ENCODE data around the gene FOXF1. TPM values are rescaled to one million over a fixed set of nuclear protein-coding genes. Genes with fewer than 3 reads are reported as not detected.

The FOXF1 gene
- total and polyA plus RNA-seq, 2 donors from 2014 or later: 0.57 to 0.67 TPM

GRCh38 chr16:86514481-86515376, 4.4 kb downstream of the FOXF1 start:
- intact Hi-C loops (cut with DNase I): loop anchor here (5.0 to 10.0 kb wide), 2 partner anchors 442 to 700 kb away; no protein-coding TSS in a partner anchor
- peaks cover 0 to under 1% (median 0%) of the 10 kb centered on the region in 3 donors for H3K4me1 ChIP-seq (ENCODE audit: control insufficient read depth in 2 of 3, insufficient read depth in 2 of 3, low read depth in 1 of 3, low read length in 3 of 3)
- H3K9ac ChIP-seq (ENCODE audit: low read length in 3 of 3): no peak overlapping the region
- no peak overlapping the region for H3K27ac ChIP-seq (ENCODE audit: low read depth in 2 of 2, low read length in 2 of 2)
- peaks cover 60% of the 10 kb centered on the region for H3K27me3 ChIP-seq (ENCODE audit: control insufficient read depth, insufficient read depth, low read length)
- H3K9me3 ChIP-seq (ENCODE audit: control insufficient read depth in 2 of 3, insufficient read depth in 1 of 3, low read length in 3 of 3): no peaks in the 10 kb centered on the region
- no peaks in the 10 kb centered on the region for H3K36me3 ChIP-seq (ENCODE audit: control insufficient read depth in 2 of 3, insufficient read depth in 3 of 3, low read length in 3 of 3)
- DNase-seq (peak in 1 of 5 donors; percentile 31), FAIRE-seq (no peak)
- no peak for TF ChIP-seq CTCF (IDR thresholded peaks at IDR 0.05; ENCODE audit: borderline replicate concordance, extremely low read depth, insufficient read depth)
- no peak overlapping the region for H3K4me3 ChIP-seq (ENCODE audit: low read length in 3 of 3)

- Histone ChIP-seq H3K9me3 (ENCODE audit: control insufficient read depth in 2 of 3, insufficient read depth in 1 of 3, low read length in 3 of 3) (no peaks in the 10 kb centered on the region), H3K36me3 (ENCODE audit: control insufficient read depth in 2 of 3, insufficient read depth in 3 of 3, low read length in 3 of 3) (no peaks in the 10 kb centered on the region), H3K9ac (ENCODE audit: low read length in 3 of 3) (no peak overlapping the region), H3K4me1 (ENCODE audit: control insufficient read depth in 2 of 3, insufficient read depth in 2 of 3, low read depth in 1 of 3, low read length in 3 of 3) (peaks cover 0 to 3% (median 0%) of the 10 kb centered on the region in 3 donors), H3K27ac (ENCODE audit: low read depth in 2 of 2, low read length in 2 of 2) (no peak overlapping the region), H3K27me3 (ENCODE audit: control insufficient read depth, insufficient read depth, low read length) (peaks cover 60% of the 10 kb centered on the region), H3K4me3 (ENCODE audit: low read length in 3 of 3) (no peak overlapping the region)
- intact Hi-C loops (cut with DNase I): loop anchor here (5.0 to 10.0 kb wide), 2 partner anchors 443 to 701 kb away; no protein-coding TSS in a partner anchor
- no peak for FAIRE-seq
- peak in 1 of 5 donors; percentile 30 for DNase-seq
- no peak for TF ChIP-seq CTCF (IDR thresholded peaks at IDR 0.05; ENCODE audit: borderline replicate concordance, extremely low read depth, insufficient read depth)
Observed at GRCh38 chr16:86515413-86515776, 5.1 kb downstream of the FOXF1 start.

GRCh38 chr16:86515777-86516622, 5.7 kb downstream of the FOXF1 start:
- DNase-seq (peak in 2 of 5 donors; percentile 26 to 65), FAIRE-seq (no peak)
- Histone ChIP-seq H3K27me3 (ENCODE audit: control insufficient read depth, insufficient read depth, low read length) (peaks cover 57% of the 10 kb centered on the region), H3K4me1 (ENCODE audit: control insufficient read depth in 2 of 3, insufficient read depth in 2 of 3, low read depth in 1 of 3, low read length in 3 of 3) (peaks cover 0 to 3% (median 0%) of the 10 kb centered on the region in 3 donors), H3K9me3 (ENCODE audit: control insufficient read depth in 2 of 3, insufficient read depth in 1 of 3, low read length in 3 of 3) (no peaks in the 10 kb centered on the region), H3K4me3 (ENCODE audit: low read length in 3 of 3) (no peak overlapping the region), H3K9ac (ENCODE audit: low read length in 3 of 3) (no peak overlapping the region), H3K27ac (ENCODE audit: low read depth in 2 of 2, low read length in 2 of 2) (no peak overlapping the region), H3K36me3 (ENCODE audit: control insufficient read depth in 2 of 3, insufficient read depth in 3 of 3, low read length in 3 of 3) (no peaks in the 10 kb centered on the region)
- no peak for TF ChIP-seq CTCF (IDR thresholded peaks at IDR 0.05; ENCODE audit: borderline replicate concordance, extremely low read depth, insufficient read depth)
- intact Hi-C loops (cut with DNase I): loop anchor here (5.0 to 10.0 kb wide), 2 partner anchors 444 to 701 kb away; no protein-coding TSS in a partner anchor

All from kidney (tissue), 14 donors.